IMR-90 (cell line): Measurements from ENCODE around the gene CPED1. TPM values are rescaled to one million over a fixed set of nuclear protein-coding genes. Genes with fewer than 3 reads are reported as not detected.

Experiments used
- ATAC-seq: fragments of 200-7000 bp; cut with Tn5 transposase; 2 replicates; pipeline ENCODE4 v1.9.1; 2020; ENCODE audit warnings: low read depth, mild to moderate bottlenecking, moderate library complexity
- BruUV-seq: library from RNA; stranded (reverse); fragments of 400-500 nt; replicated peaks from 2 replicates; lab custom pipeline; 2021; lab: Mats Ljungman, UMichigan
- CTCF ChIA-PET: fragments of 300-600 bp; formaldehyde crosslinking; extraction: SDS; loops from one replicate; lab custom pipeline; 2021; ENCODE audit warnings: antibody characterized with exemption; lab: Yijun Ruan, JAX
- POLR2A ChIA-PET: fragments of 300-600 bp; sonication (Branson Sonifier 250); formaldehyde crosslinking; loops from one replicate; lab custom pipeline; 2022; ENCODE audit warnings: antibody characterized with exemption; ENCODE audit not compliant: unreplicated experiment; lab: Charles Lee
- DNase-seq: peaks from one replicate; pipeline ENCODE4 v3.0.0; 2013
- H2AFZ ChIP-seq: replicated peaks from 2 replicates; pipeline ENCODE3; 2013; ENCODE audit warnings: low read length, mild to moderate bottlenecking; ENCODE audit not compliant: poor library complexity
- H2AK5ac ChIP-seq: 2 replicates; pipeline ENCODE4 v1.6.1; 2013; ENCODE audit warnings: low read depth, low read length, inconsistent platforms
- H2AK9ac ChIP-seq: replicated peaks from 2 replicates; pipeline ENCODE3; 2013; ENCODE audit warnings: mild to moderate bottlenecking, low read depth, low read length, moderate library complexity; ENCODE audit not compliant: poor library complexity
- H2BK120ac ChIP-seq: 2 replicates; pipeline ENCODE4 v1.6.1; 2013; ENCODE audit warnings: low read depth, low read length, inconsistent platforms
- H2BK15ac ChIP-seq: 3 replicates; pipeline ENCODE4 v1.6.1; 2013; ENCODE audit warnings: low read depth, low read length, inconsistent platforms
- H2BK20ac ChIP-seq: 2 replicates; pipeline ENCODE4 v1.6.1; 2013; ENCODE audit warnings: low read depth, mild to moderate bottlenecking, inconsistent platforms, low read length, moderate library complexity
- H2BK5ac ChIP-seq: 2 replicates; pipeline ENCODE4 v1.6.1; 2013; ENCODE audit warnings: mild to moderate bottlenecking, low read depth, low read length, inconsistent platforms; ENCODE audit not compliant: poor library complexity, severe bottlenecking
- H3K14ac ChIP-seq: replicated peaks from 2 replicates; pipeline ENCODE4 v1.6.1; 2013; ENCODE audit warnings: low read depth, low read length, inconsistent platforms
- H3K18ac ChIP-seq: 2 replicates; pipeline ENCODE4 v1.6.1; 2013; ENCODE audit warnings: low read depth, low read length, control low read depth
- H3K23ac ChIP-seq: 2 replicates; pipeline ENCODE4 v1.6.1; 2013; ENCODE audit warnings: low read depth, low read length, inconsistent platforms
- H3K27ac ChIP-seq: 2 replicates; pipeline ENCODE4 v1.5.1; 2013; ENCODE audit warnings: mild to moderate bottlenecking, control low read depth, low read length; ENCODE audit not compliant: insufficient read depth
- H3K27me3 ChIP-seq: 2 replicates; pipeline ENCODE4 v1.6.1; 2013; ENCODE audit warnings: low read length; ENCODE audit not compliant: control insufficient read depth, insufficient read depth
- H3K36me3 ChIP-seq: 2 replicates; pipeline ENCODE4 v1.6.1; 2013; ENCODE audit warnings: low read length, mixed read lengths; ENCODE audit not compliant: control insufficient read depth, insufficient read depth
- H3K4ac ChIP-seq: 2 replicates; pipeline ENCODE4 v1.6.1; 2013; ENCODE audit warnings: low read depth, low read length, inconsistent platforms
- H3K4me1 ChIP-seq: 2 replicates; pipeline ENCODE4 v1.6.1; 2013; ENCODE audit warnings: low read length, mixed read lengths; ENCODE audit not compliant: control insufficient read depth, insufficient read depth
- H3K4me2 ChIP-seq: 2 replicates; pipeline ENCODE4 v1.6.1; 2013; ENCODE audit warnings: low read depth, mild to moderate bottlenecking, control low read depth, low read length, moderate library complexity
- H3K4me3 ChIP-seq: 2 replicates; pipeline ENCODE4 v1.5.1; 2013; ENCODE audit warnings: low read depth, mild to moderate bottlenecking, control low read depth, low read length, moderate library complexity; ENCODE audit not compliant: insufficient read depth
- H3K56ac ChIP-seq: 2 replicates; pipeline ENCODE4 v1.6.1; 2013; ENCODE audit warnings: low read length, inconsistent platforms; ENCODE audit not compliant: insufficient read depth; ENCODE audit errors: extremely low read depth
- H3K79me1 ChIP-seq, 2 experiments: 2 replicates each; pipeline ENCODE4 v1.6.1; 2013; ENCODE audit warnings: low read length in 2 of 2, inconsistent platforms in 1 of 2, low read depth in 1 of 2
- H3K9ac ChIP-seq: 2 replicates; pipeline ENCODE4 v1.6.1; 2013; ENCODE audit warnings: low read depth, low read length, control low read depth
- H3K9me1 ChIP-seq: 2 replicates; pipeline ENCODE4 v1.6.1; 2013; ENCODE audit warnings: low read length, inconsistent platforms; ENCODE audit not compliant: insufficient read depth
- H3K9me3 ChIP-seq: 2 replicates; pipeline ENCODE4 v1.6.1; 2013; ENCODE audit warnings: low read length; ENCODE audit not compliant: control insufficient read depth, insufficient read depth
- H4K20me1 ChIP-seq: 2 replicates; pipeline ENCODE4 v1.6.1; 2013; ENCODE audit warnings: low read length, inconsistent platforms; ENCODE audit not compliant: insufficient read depth
- H4K5ac ChIP-seq: 2 replicates; pipeline ENCODE4 v1.6.1; 2013; ENCODE audit warnings: mild to moderate bottlenecking, low read depth, low read length, control low read depth
- H4K8ac ChIP-seq, 2 experiments: 2 replicates each; pipeline ENCODE4 v1.6.1; 2013; ENCODE audit warnings: low read depth in 2 of 2, low read length in 2 of 2, control low read depth in 1 of 2, inconsistent platforms in 1 of 2
- H4K91ac ChIP-seq: 2 replicates; pipeline ENCODE4 v1.6.1; 2013; ENCODE audit warnings: low read depth, low read length, inconsistent platforms; ENCODE audit not compliant: insufficient read depth
- BHLHE40 ChIP-seq: fragments of 150-350 bp; IDR thresholded peaks from 2 replicates; pipeline ENCODE4 v1.6.1; 2016; ENCODE audit warnings: mild to moderate bottlenecking, low read depth, low read length
- CEBPB ChIP-seq: IDR thresholded peaks from 2 replicates; pipeline ENCODE4 v1.6.1; 2012; ENCODE audit warnings: low read depth, low read length, improper control_type of control experiment
- CHD1 ChIP-seq: IDR thresholded peaks from 2 replicates; pipeline ENCODE4 v1.6.1; 2012; ENCODE audit warnings: low read depth, low read length, improper control_type of control experiment
- ELK1 ChIP-seq: fragments of 150-350 bp; IDR thresholded peaks from 2 replicates; pipeline ENCODE4 v1.6.1; 2016; ENCODE audit warnings: low read depth, mild to moderate bottlenecking, low read length, moderate library complexity, borderline replicate concordance
- MAFK ChIP-seq: IDR thresholded peaks from 2 replicates; pipeline ENCODE4 v1.6.1; 2012; ENCODE audit warnings: low read depth, low read length, improper control_type of control experiment
- MXI1 ChIP-seq: IDR thresholded peaks from 2 replicates; pipeline ENCODE4 v1.6.1; 2012; ENCODE audit warnings: low read depth, mild to moderate bottlenecking, low read length, moderate library complexity, borderline replicate concordance
- POLR2A ChIP-seq: IDR thresholded peaks from 2 replicates; pipeline ENCODE4 v1.6.1; 2012; ENCODE audit warnings: mild to moderate bottlenecking, low read depth, low read length
- RAD21 ChIP-seq: IDR thresholded peaks from 2 replicates; pipeline ENCODE4 v1.6.1; 2012; ENCODE audit warnings: low read length, improper control_type of control experiment
- RCOR1 ChIP-seq: IDR thresholded peaks from 2 replicates; pipeline ENCODE4 v1.6.1; 2012; ENCODE audit warnings: mild to moderate bottlenecking, low read length, improper control_type of control experiment; ENCODE audit not compliant: insufficient replicate concordance
- RFX5 ChIP-seq: IDR thresholded peaks from 2 replicates; pipeline ENCODE4 v1.8.0; 2012; ENCODE audit warnings: low read depth, mild to moderate bottlenecking, low read length, moderate library complexity
- SMC3 ChIP-seq: fragments of 150-350 bp; IDR thresholded peaks from 2 replicates; pipeline ENCODE4 v1.6.1; 2016; ENCODE audit warnings: low read depth, mild to moderate bottlenecking, antibody characterized with exemption, low read length, moderate library complexity
- WGBS, 2 experiments: methylation state at CpG; one replicate each; pipeline versions ENCODE4 v1.1.5 to v1.1.7; 2013; ENCODE audit warnings: missing lambda C conversion rate in 2 of 2; ENCODE audit not compliant: insufficient read length in 1 of 2; ENCODE audit errors: extremely low coverage in 2 of 2; 5-methylcytosine and 5-hydroxymethylcytosine counted together
- dilution Hi-C: fragments of 300-500 bp; cut with HindIII; formaldehyde crosslinking; loops from one replicate; pipeline ENCODE4 v1.14.3; 2018; ENCODE audit warnings: low sequenced_read_pairs; ENCODE audit not compliant: unreplicated experiment
- in situ Hi-C: fragments of 300-500 bp; cut with MboI; formaldehyde crosslinking; loops from 3 replicates; pipeline ENCODE4 v1.14.3; 2019; ENCODE audit warnings: low sequenced_read_pairs, inconsistent platforms, mixed read lengths
- intact Hi-C: fragments of 100-400 bp; cut with micrococcal nuclease; formaldehyde crosslinking; loops from 2 replicates; pipeline ENCODE4 v1.10.0; 2022
- polyA plus RNA-seq, 3 experiments: library from polyadenylated mRNA; depleted of rRNA; stranded (reverse); fragments of >200 nt; gene quantifications; 2 replicates each; pipeline ENCODE4 v1.2.3, GENCODE V29; 2012; ENCODE audit warnings: low replicate concordance in 1 of 3
- total RNA-seq: library from RNA; depleted of rRNA; stranded (reverse); fragments of >200 nt; gene quantifications from 2 replicates; pipeline ENCODE4 v1.2.3, GENCODE V29; 2012
- TF ChIP-seq, protein P1 (sequence below): conservative IDR thresholded peaks from 2 replicates; pipeline ENCODE4 v1.5.1; 2012; ENCODE audit warnings: mild to moderate bottlenecking, low read depth, low read length, improper control_type of control experiment
- TF ChIP-seq, protein P2 (sequence below): fragments of 150-350 bp; IDR thresholded peaks from 2 replicates; pipeline ENCODE4 v1.6.1; 2017; ENCODE audit warnings: mild to moderate bottlenecking, antibody characterized with exemption, low read length, low read depth

CPED1 gene
- total and polyA plus RNA-seq, 2 of the 4 experiments (the other 2 are of a cell fraction) = 31.2 to 96.8 TPM

GRCh38 chr7:121053219-121053618 lies 64.7 kb downstream of the CPED1 start:
- TF ChIP-seq CEBPB (no peak), RAD21 (no peak), ELK1 (no peak), BHLHE40 (no peak), SMC3 (no peak), MXI1 (no peak), POLR2A (no peak), CHD1 (no peak), RFX5 (no peak), MAFK (no peak), RCOR1 (no peak)
- TF ChIP-seq, protein P1, sequence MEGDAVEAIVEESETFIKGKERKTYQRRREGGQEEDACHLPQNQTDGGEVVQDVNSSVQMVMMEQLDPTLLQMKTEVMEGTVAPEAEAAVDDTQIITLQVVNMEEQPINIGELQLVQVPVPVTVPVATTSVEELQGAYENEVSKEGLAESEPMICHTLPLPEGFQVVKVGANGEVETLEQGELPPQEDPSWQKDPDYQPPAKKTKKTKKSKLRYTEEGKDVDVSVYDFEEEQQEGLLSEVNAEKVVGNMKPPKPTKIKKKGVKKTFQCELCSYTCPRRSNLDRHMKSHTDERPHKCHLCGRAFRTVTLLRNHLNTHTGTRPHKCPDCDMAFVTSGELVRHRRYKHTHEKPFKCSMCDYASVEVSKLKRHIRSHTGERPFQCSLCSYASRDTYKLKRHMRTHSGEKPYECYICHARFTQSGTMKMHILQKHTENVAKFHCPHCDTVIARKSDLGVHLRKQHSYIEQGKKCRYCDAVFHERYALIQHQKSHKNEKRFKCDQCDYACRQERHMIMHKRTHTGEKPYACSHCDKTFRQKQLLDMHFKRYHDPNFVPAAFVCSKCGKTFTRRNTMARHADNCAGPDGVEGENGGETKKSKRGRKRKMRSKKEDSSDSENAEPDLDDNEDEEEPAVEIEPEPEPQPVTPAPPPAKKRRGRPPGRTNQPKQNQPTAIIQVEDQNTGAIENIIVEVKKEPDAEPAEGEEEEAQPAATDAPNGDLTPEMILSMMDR = no peak
- TF ChIP-seq, protein P2, sequence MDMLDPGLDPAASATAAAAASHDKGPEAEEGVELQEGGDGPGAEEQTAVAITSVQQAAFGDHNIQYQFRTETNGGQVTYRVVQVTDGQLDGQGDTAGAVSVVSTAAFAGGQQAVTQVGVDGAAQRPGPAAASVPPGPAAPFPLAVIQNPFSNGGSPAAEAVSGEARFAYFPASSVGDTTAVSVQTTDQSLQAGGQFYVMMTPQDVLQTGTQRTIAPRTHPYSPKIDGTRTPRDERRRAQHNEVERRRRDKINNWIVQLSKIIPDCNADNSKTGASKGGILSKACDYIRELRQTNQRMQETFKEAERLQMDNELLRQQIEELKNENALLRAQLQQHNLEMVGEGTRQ = no peak
- no peak overlapping the region for H2BK20ac ChIP-seq
- H2BK5ac ChIP-seq = no peak overlapping the region
- H3K9me1 ChIP-seq = no peaks in the 10 kb centered on the region; the same call in 1 of the 2 replicates
- H3K4me2 ChIP-seq = no peak overlapping the region
- dilution Hi-C loops = no loop called here
- H3K36me3 ChIP-seq = peaks cover 4% of the 10 kb centered on the region; the same call in 1 of the 2 replicates
- peaks cover 16 to 39% of the 10 kb centered on the region in 2 experiments for H3K79me1 ChIP-seq
- ChIA-PET CTCF (no interaction called here), POLR2A (no interaction called here)
- no peak overlapping the region for H4K5ac ChIP-seq
- H3K4me1 ChIP-seq = peaks cover 11% of the 10 kb centered on the region
- no peak overlapping the region for H2BK15ac ChIP-seq
- H4K20me1 ChIP-seq = no peaks in the 10 kb centered on the region
- DNase-seq (no peak), ATAC-seq (no peak)
- H3K18ac ChIP-seq = no peak overlapping the region
- H3K4ac ChIP-seq = no peak overlapping the region
- no peak overlapping the region for H3K14ac ChIP-seq
- no peak overlapping the region for H3K23ac ChIP-seq
- no peak overlapping the region for H3K4me3 ChIP-seq
- no peak overlapping the region for H3K27ac ChIP-seq
- no peaks in the 10 kb centered on the region for H3K9me3 ChIP-seq
- no peaks in the 10 kb centered on the region for H3K27me3 ChIP-seq
- intact Hi-C loops = no loop called here
- no peak overlapping the region for H3K56ac ChIP-seq
- no peak overlapping the region for H2AK9ac ChIP-seq
- no CpG with 5 or more reads among the region's 1 CpG for WGBS, 2 experiments
- no peak overlapping the region for H2AFZ ChIP-seq
- no peak overlapping the region for H4K8ac ChIP-seq
- in situ Hi-C loops = no loop called here
- no peak overlapping the region for H4K91ac ChIP-seq
- H2AK5ac ChIP-seq = no peak overlapping the region
- no peak overlapping the region for H3K9ac ChIP-seq
- BruUV-seq = no TSS peak
- H2BK120ac ChIP-seq = no peak overlapping the region
